HG03558 (cell line): Measurements from ENCODE around the gene PSMD6.
A peak's percentile ranks its signal among the peaks of the same experiment; 100 is the strongest.

Experiments
- ATAC-seq: cut with Tn5 transposase; IDR thresholded peaks from one replicate; pipeline ENCODE4 v1.9.1; 2021; ENCODE audit warnings: moderate number of reproducible peaks; ENCODE audit not compliant: unreplicated experiment; ENCODE audit errors: extremely low read depth

PSMD6 gene

GRCh38 chr3:64011685-64012084 is 11.6 kb downstream of the PSMD6 start:
- ATAC-seq, result no peak

GRCh38 chr3:64010199-64010598 is 13.1 kb downstream of the PSMD6 start:
- no peak for ATAC-seq

- ATAC-seq, result no peak
Observed at GRCh38 chr3:64009528-64009927, 13.8 kb downstream of the PSMD6 start.

GRCh38 chr3:64008487-64009351 is 14.6 kb downstream of the PSMD6 start:
- ATAC-seq, result no peak

- ATAC-seq, result no peak
Observed at GRCh38 chr3:64008017-64008416, 15.3 kb downstream of the PSMD6 start.

- ATAC-seq, result no peak
Observed at GRCh38 chr3:64003589-64003988, 19.7 kb downstream of the PSMD6 start.

- ATAC-seq, result no peak
Observed at GRCh38 chr3:64002233-64002632, 21.1 kb downstream of the PSMD6 start.

- no peak for ATAC-seq
Observed at GRCh38 chr3:64000453-64001055, 22.7 kb downstream of the PSMD6 start.

GRCh38 chr3:63998852-63999754 is 24.2 kb downstream of the PSMD6 start:
- no peak for ATAC-seq

- ATAC-seq, result no peak
Observed at GRCh38 chr3:63995086-63995485, 28.2 kb downstream of the PSMD6 start.

GRCh38 chr3:63993653-63994079 is 29.6 kb downstream of the PSMD6 start:
- peak; percentile 62 for ATAC-seq

- ATAC-seq, result no peak
Observed at GRCh38 chr3:63992516-63993209, 30.6 kb downstream of the PSMD6 start.

- no peak for ATAC-seq
Observed at GRCh38 chr3:63991666-63992065, 31.6 kb downstream of the PSMD6 start.

- ATAC-seq, result no peak
Observed at GRCh38 chr3:63990733-63991132, 32.6 kb downstream of the PSMD6 start.

GRCh38 chr3:63990204-63990603 is 33.1 kb downstream of the PSMD6 start:
- no peak for ATAC-seq

GRCh38 chr3:63988943-63989342 is 34.4 kb downstream of the PSMD6 start:
- ATAC-seq, result no peak

- ATAC-seq, result no peak
Observed at GRCh38 chr3:63986831-63987230, 36.5 kb downstream of the PSMD6 start.

GRCh38 chr3:63986146-63986545 is 37.1 kb downstream of the PSMD6 start:
- no peak for ATAC-seq

GRCh38 chr3:63984391-63984790 is 38.9 kb downstream of the PSMD6 start:
- no peak for ATAC-seq

- ATAC-seq, result no peak
Observed at GRCh38 chr3:63981980-63982379, 41.3 kb downstream of the PSMD6 start.
